B cell (primary cell): Measurements from ENCODE around the gene GLYATL3. TPM values are rescaled to one million over a fixed set of nuclear protein-coding genes. Genes with fewer than 3 reads are reported as not detected.

ENCODE experiments used
- ATAC-seq: fragments of 200-7000 bp; cut with Tn5 transposase; one replicate; pipeline ENCODE4 v1.10.0; 2021; ENCODE audit warnings: low read depth, mild to moderate bottlenecking, moderate number of reproducible peaks, moderate library complexity
- CTCF ChIA-PET: fragments of 350-600 bp; sonication (Branson Sonifier 250); formaldehyde crosslinking; loops from one replicate; lab custom pipeline; 2021; ENCODE audit warnings: antibody characterized with exemption, inconsistent platforms; lab: Charles Lee
- POLR2A ChIA-PET: fragments of 350-600 bp; sonication (Branson Sonifier 250); formaldehyde crosslinking; loops from one replicate; lab custom pipeline; 2021; ENCODE audit warnings: antibody characterized with exemption; lab: Charles Lee
- DNase-seq: peaks from one replicate; pipeline ENCODE4 v3.0.0; 2013
- H2AFZ ChIP-seq: 2 replicates; pipeline ENCODE4 v1.6.1; 2012; ENCODE audit warnings: mild to moderate bottlenecking, low read depth, low read length; ENCODE audit not compliant: insufficient read depth, poor library complexity, severe bottlenecking
- H3K27ac ChIP-seq, 2 donors: 1 replicate in 1 of 2; 2 replicates in 1 of 2; pipeline ENCODE4 v1.5.1; 2012 to 2013; ENCODE audit warnings: low read length in 2 of 2, mild to moderate bottlenecking in 2 of 2, moderate library complexity in 1 of 2
- H3K27me3 ChIP-seq, 4 experiments: fragments of 200-600 bp in 1 of 4; sonication (generic) in 1 of 4; replicated peaks in 1 of 4; 1 replicate in 2 of 4; 2 replicates in 2 of 4; pipeline versions ENCODE4 v1.6.1 to v1.7.0; 2013 to 2016; ENCODE audit warnings: low read length in 3 of 4, mild to moderate bottlenecking in 2 of 4, mixed read lengths in 1 of 4, moderate library complexity in 1 of 4; ENCODE audit not compliant: insufficient read depth in 4 of 4, control insufficient read depth in 3 of 4; ENCODE audit errors: control extremely low read depth in 1 of 4
- H3K36me3 ChIP-seq, 2 experiments: replicated peaks in 1 of 2; 1 replicate in 1 of 2; 2 replicates in 1 of 2; pipeline versions ENCODE4 v1.6.1 to v1.7.1; 2013; ENCODE audit warnings: low read length in 1 of 2; ENCODE audit not compliant: insufficient read depth in 2 of 2, control insufficient read depth in 1 of 2; ENCODE audit errors: control extremely low read depth in 1 of 2, extremely low read depth in 1 of 2
- H3K4me1 ChIP-seq, 2 donors: fragments of 200-600 bp in 1 of 2; sonication (generic) in 1 of 2; 1 replicate in 1 of 2; 2 replicates in 1 of 2; pipeline versions ENCODE4 v1.5.1 to v1.6.1; 2013 to 2017; ENCODE audit warnings: low read length in 2 of 2; ENCODE audit not compliant: control insufficient read depth in 2 of 2, insufficient read depth in 2 of 2
- H3K4me2 ChIP-seq: replicated peaks from 2 replicates; pipeline ENCODE3; 2012; ENCODE audit warnings: mild to moderate bottlenecking, low read depth, low read length; ENCODE audit not compliant: poor library complexity, severe bottlenecking
- H3K4me3 ChIP-seq, 5 experiments: fragments of 200-600 bp in 1 of 5; sonication (generic) in 1 of 5; 1 replicate in 3 of 5; 2 replicates in 2 of 5; pipeline versions ENCODE4 v1.5.1 to v1.7.0; 2011 to 2016; ENCODE audit warnings: low read length in 4 of 5, mild to moderate bottlenecking in 4 of 5, low read depth in 2 of 5, control low read depth in 1 of 5, moderate library complexity in 1 of 5; ENCODE audit not compliant: insufficient read depth in 1 of 5; ENCODE audit errors: control extremely low read depth in 1 of 5, extremely low read depth in 1 of 5
- H3K79me2 ChIP-seq: fragments of 200-600 bp; sonication (generic); one replicate; pipeline ENCODE4 v1.6.0; 2016; ENCODE audit warnings: low read length; ENCODE audit not compliant: control insufficient read depth, insufficient read depth
- H3K9ac ChIP-seq: fragments of 200-600 bp; sonication (generic); 2 replicates; pipeline ENCODE4 v1.6.1; 2017; ENCODE audit warnings: mild to moderate bottlenecking, low read length, moderate library complexity
- H3K9me3 ChIP-seq, 3 donors: one replicate each; pipeline versions ENCODE4 v1.6.1 to v1.7.1; 2013; ENCODE audit warnings: low read length in 2 of 3; ENCODE audit not compliant: control insufficient read depth in 2 of 3, insufficient read depth in 1 of 3; ENCODE audit errors: control extremely low read depth in 1 of 3
- H4K20me1 ChIP-seq: 2 replicates; pipeline ENCODE4 v1.6.0; 2012; ENCODE audit warnings: mild to moderate bottlenecking, low read length; ENCODE audit not compliant: insufficient read depth, control insufficient read depth, poor library complexity, severe bottlenecking
- H3K27ac Mint-ChIP-seq: one replicate; pipeline ENCODE4 v1.8.0; 2021; ENCODE audit warnings: mixed read lengths
- H3K27me3 Mint-ChIP-seq: one replicate; pipeline ENCODE4 v1.8.0; 2021; ENCODE audit warnings: mixed read lengths
- H3K4me1 Mint-ChIP-seq: one replicate; pipeline ENCODE4 v1.8.0; 2021; ENCODE audit warnings: mixed read lengths
- H3K4me3 Mint-ChIP-seq: one replicate; pipeline ENCODE4 v1.8.0; 2021; ENCODE audit warnings: mixed read lengths
- H3K9me3 Mint-ChIP-seq: one replicate; pipeline ENCODE4 v1.8.0; 2022; ENCODE audit warnings: mixed read lengths; ENCODE audit not compliant: insufficient read depth
- EZH2 ChIP-seq: IDR thresholded peaks from 2 replicates; pipeline ENCODE4 v1.6.1; 2012; ENCODE audit warnings: borderline replicate concordance, low read depth, mild to moderate bottlenecking, moderate library complexity, low read length; ENCODE audit not compliant: insufficient read depth, poor library complexity, severe bottlenecking
- WGBS: methylation state at CpG from one replicate; pipeline ENCODE4 v1.1.5; 2013; ENCODE audit warnings: missing lambda C conversion rate; ENCODE audit not compliant: insufficient coverage; 5-methylcytosine and 5-hydroxymethylcytosine counted together
- intact Hi-C: fragments of 100-400 bp; cut with micrococcal nuclease; formaldehyde crosslinking; loops from one replicate; pipeline ENCODE4 v1.10.0; 2022
- polyA plus RNA-seq: library from polyadenylated mRNA; depleted of rRNA; stranded (reverse); fragments of >200 nt; gene quantifications from 2 replicates; pipeline ENCODE4 v1.2.3, GENCODE V29; 2012
- total RNA-seq, 2 donors: library from RNA; stranded (reverse); fragments of 120-200 nt in 1 of 2; gene quantifications; 1 replicate in 1 of 2; 2 replicates in 1 of 2; pipeline versions ENCODE4 v1.2.3 to v1.2.4, GENCODE V29; 2013 to 2022
- TF ChIP-seq, protein P1 (sequence below): fragments of 200-600 bp; IDR thresholded peaks from one replicate; pipeline ENCODE4 v1.8.0; 2022; ENCODE audit warnings: antibody characterized with exemption, mild to moderate bottlenecking

GLYATL3 gene
- total and polyA plus RNA-seq, 2 donors (not counting 1 experiment from before 2014, with no cell fraction given), result not detected

DNA sequence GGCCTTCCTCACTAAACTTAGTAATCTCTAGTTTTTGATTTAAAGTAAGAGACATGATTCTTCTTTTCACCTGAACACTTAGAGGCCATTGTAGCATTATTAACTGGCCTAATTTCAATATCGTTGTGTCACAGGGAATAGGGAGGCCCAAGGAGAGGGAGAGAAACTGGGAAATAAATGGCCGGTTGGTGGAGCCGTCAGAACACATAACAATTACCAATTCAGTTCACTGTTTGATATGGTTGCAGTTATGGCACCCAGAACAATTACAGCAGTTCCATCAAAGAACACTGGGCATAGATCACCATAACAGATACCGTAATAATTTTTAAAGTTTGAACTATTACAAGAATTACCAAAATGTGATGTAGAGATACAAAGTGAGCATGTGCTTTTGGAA, 9.1 kb upstream of the GLYATL3 start:
- Histone ChIP-seq H3K4me2 (no peak overlapping the region), H2AFZ (no peak overlapping the region), H3K27me3 (no peaks in the 10 kb centered on the region), H3K79me2 (no peaks in the 10 kb centered on the region), H3K27ac (no peak overlapping the region), H3K9ac (no peak overlapping the region), H3K9me3 (no peaks in the 10 kb centered on the region), H3K36me3 (peaks cover 5 to 34% of the 10 kb centered on the region in 2 experiments), H4K20me1 (no peaks in the 10 kb centered on the region), H3K4me1 (no peaks in the 10 kb centered on the region), H3K4me3 (no peak overlapping the region)
- no peak overlapping the region for H3K4me3 Mint-ChIP-seq
- no peak overlapping the region for H3K27ac Mint-ChIP-seq
- no peak for DNase-seq
- ChIA-PET POLR2A (no interaction called here), CTCF (interaction anchor here (0.7 kb wide), 1 partner anchor 21 kb away, joined by 3 read pairs; no protein-coding TSS in a partner anchor)
- no peaks in the 10 kb centered on the region for H3K27me3 Mint-ChIP-seq
- intact Hi-C loops, result no loop called here
- no peaks in the 10 kb centered on the region for H3K4me1 Mint-ChIP-seq
- no peak for ATAC-seq
- TF ChIP-seq EZH2, result no peak
- TF ChIP-seq, protein P1, sequence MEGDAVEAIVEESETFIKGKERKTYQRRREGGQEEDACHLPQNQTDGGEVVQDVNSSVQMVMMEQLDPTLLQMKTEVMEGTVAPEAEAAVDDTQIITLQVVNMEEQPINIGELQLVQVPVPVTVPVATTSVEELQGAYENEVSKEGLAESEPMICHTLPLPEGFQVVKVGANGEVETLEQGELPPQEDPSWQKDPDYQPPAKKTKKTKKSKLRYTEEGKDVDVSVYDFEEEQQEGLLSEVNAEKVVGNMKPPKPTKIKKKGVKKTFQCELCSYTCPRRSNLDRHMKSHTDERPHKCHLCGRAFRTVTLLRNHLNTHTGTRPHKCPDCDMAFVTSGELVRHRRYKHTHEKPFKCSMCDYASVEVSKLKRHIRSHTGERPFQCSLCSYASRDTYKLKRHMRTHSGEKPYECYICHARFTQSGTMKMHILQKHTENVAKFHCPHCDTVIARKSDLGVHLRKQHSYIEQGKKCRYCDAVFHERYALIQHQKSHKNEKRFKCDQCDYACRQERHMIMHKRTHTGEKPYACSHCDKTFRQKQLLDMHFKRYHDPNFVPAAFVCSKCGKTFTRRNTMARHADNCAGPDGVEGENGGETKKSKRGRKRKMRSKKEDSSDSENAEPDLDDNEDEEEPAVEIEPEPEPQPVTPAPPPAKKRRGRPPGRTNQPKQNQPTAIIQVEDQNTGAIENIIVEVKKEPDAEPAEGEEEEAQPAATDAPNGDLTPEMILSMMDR, result no peak
- no peaks in the 10 kb centered on the region for H3K9me3 Mint-ChIP-seq
- WGBS, result no CpG with 5 or more reads among the region's 4 CpGs

DNA sequence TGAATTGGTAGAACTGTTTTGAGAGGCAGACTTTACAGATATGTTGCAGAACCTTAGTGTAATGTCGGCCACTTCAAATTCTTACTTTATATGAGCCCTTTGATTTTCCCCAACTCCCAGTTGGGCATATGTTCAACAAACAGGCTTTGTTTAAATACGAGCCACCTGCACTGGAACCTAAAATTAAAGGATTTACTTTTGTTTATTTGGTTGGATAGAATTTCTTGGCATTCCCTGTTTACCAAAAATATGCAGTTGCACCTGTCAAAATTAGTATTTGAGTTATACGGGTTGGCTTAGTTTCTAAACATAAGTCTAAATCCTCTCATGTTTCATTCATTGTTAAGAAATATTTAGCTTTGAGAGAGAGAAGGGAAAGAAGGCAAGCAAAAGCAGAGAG, 2.4 kb upstream of the GLYATL3 start:
- Mint-ChIP-seq H3K27me3 (no peaks in the 10 kb centered on the region), H3K9me3 (no peaks in the 10 kb centered on the region), H3K27ac (no peak overlapping the region), H3K4me1 (no peaks in the 10 kb centered on the region), H3K4me3 (no peak overlapping the region)
- ATAC-seq, result no peak
- WGBS, result 100% methylated on average over 1 of the region's 3 CpGs
- intact Hi-C loops, result no loop called here
- Histone ChIP-seq H3K4me2 (no peak overlapping the region), H3K9me3 (no peaks in the 10 kb centered on the region), H3K4me3 (no peak overlapping the region), H3K27me3 (peaks cover 0 to 2% (median 0%) of the 10 kb centered on the region in 4 experiments), H3K9ac (no peak overlapping the region), H3K36me3 (peaks cover 0 to 7% of the 10 kb centered on the region in 2 experiments), H4K20me1 (no peaks in the 10 kb centered on the region), H3K79me2 (no peaks in the 10 kb centered on the region), H3K4me1 (no peaks in the 10 kb centered on the region), H2AFZ (no peak overlapping the region), H3K27ac (no peak overlapping the region)
- DNase-seq, result no peak
- TF ChIP-seq, protein P1, result no peak
- TF ChIP-seq EZH2, result no peak
- ChIA-PET CTCF (interaction anchor here (0.6 kb wide), 1 partner anchor 15 kb away, joined by 6 read pairs; no protein-coding TSS in a partner anchor), POLR2A (no interaction called here)
